GM18858 (cell line): ENCODE measurements around the gene CHP1.
"Not testable (repeated sequence)": the region's sequence is repeated elsewhere in the genome, so short reads cannot be mapped to it uniquely, and the experiment has no call there.

Experiments used
- ATAC-seq: cut with Tn5 transposase; IDR thresholded peaks from one replicate; pipeline ENCODE4 v1.9.1; 2021; ENCODE audit not compliant: unreplicated experiment

CHP1 gene

DNA sequence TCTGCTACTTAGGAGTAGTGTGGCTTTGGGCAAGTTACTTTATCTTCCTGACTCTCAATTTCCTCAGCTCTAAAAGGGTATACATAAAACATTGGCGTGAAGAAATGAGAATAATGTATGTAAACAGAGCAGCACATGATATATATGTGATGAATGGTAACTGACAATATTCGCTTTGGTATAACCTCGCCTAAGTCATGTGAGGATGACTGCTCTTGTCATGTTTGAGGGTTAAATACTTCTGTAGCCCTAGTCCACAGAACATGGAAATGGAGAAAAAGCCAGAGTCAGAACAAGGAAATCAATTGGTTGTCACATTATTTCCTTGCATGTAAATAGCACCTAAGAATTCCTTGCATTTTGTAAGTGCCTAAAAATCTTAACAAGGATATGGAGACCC lies 25.0 kb downstream of the CHP1 start:
- no peak for ATAC-seq

GRCh38 chr15:41256577-41257038 lies 25.5 kb downstream of the CHP1 start:
- no peak for ATAC-seq

DNA sequence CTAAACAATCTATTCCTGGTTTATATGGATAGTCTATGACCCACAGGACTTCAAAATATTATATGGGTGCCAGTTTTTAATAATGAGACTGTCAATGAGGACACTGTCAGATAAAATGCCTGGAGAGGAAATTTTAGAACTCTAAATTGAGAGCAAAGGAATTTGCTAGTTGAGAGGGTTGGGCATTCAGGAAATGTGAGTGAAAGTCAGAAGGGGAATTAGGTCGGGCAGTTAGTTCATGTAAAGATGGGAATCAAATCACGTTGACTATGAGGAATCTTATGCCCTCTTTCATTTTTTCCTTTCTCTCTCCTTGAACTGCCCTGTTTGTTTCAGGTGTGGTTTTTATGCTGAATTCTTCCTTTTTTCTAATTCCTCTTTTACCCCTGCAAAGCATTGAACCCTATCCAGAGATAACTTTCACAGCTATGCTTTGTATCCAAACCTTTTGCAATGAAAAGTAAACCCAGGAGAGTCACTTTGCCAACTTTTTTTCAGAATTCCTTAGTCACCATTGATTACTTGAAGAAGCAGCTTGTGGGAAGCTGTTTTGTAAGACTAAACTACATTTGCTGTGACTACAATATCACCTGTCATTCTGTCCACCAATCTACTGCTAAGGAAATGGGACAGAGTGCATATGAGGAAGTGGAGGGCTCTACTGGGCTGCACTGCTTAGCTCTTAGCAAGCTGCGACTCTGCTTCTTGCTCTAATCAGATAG lies 27.8 kb downstream of the CHP1 start:
- no peak for ATAC-seq

DNA sequence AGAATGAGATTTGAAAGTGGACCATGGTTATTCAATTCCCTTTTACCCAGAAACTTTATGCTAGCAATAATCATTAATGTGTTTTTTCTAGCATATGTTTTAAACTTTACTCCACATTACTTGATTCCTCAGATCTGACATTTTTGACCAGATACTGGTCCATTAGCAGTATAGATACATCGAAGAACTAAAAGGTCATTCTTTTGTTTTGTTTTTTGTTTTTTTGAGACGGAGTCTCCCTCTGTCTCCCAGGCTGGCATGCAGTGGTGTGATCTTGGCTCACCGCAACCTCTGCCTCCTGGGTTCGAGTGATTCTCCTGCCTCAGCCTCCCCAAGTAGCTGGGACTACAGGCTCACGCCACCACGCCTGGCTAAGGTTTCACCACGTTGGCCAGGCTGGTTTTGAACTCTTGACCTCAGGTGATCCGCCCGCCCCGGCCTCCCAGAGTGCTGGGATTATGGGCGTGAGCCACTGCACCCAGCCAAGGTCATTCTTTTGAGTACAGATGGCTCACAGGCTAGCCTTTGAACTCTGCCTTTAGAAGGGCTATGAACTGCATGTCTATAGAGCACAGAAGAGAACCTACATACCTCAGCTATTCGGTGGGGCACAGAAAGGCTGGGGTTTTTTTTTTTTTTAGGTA lies 28.6 kb downstream of the CHP1 start:
- no peak for ATAC-seq

GRCh38 chr15:41260924-41261323 lies 29.9 kb downstream of the CHP1 start:
- not testable (repeated sequence) for ATAC-seq

GRCh38 chr15:41262571-41262970 lies 31.5 kb downstream of the CHP1 start:
- ATAC-seq: no peak

DNA sequence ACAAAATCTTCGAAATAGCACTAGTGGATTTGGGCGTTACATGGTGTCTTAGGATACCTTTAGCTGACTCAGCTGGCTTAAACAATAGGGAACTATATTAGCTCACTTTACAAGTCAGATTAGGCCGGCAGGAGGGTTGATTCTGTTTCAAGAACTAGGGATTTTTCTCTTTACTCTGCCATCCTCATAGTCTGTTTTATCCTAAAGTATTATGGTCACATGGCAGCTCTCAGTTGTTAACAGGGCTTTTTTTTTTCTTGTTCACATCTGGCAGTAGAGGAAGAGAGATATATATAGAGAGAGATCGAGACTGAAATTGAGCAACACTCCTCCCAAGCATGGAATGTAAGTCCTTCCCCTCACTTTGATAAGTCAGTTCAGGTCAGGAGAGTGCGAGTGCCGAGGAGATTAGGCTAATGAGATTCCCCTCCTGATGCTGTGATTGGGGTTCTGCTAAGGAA lies 32.9 kb downstream of the CHP1 start:
- no peak for ATAC-seq

- no peak for ATAC-seq
Measured at GRCh38 chr15:41269887-41270286, 38.8 kb downstream of the CHP1 start.

DNA sequence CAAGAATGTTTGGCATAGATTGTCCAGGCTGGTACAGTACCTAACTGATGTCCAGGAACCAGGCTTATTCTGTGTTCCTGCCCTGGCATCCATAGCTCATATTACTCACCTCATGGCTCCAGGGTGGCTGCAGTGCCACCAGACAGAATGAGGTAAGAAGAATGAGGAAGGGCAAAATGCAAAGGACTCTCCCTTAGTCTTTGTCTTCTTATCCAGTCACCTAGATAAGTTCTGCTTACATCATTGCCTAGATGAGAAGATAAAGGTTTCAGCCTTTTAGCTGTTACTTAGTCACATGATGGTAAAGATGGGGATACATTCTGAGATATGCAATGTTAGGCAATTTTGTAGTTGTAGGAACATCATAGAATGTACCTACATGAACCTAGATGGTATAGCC lies 45.8 kb downstream of the CHP1 start:
- ATAC-seq: no peak

DNA sequence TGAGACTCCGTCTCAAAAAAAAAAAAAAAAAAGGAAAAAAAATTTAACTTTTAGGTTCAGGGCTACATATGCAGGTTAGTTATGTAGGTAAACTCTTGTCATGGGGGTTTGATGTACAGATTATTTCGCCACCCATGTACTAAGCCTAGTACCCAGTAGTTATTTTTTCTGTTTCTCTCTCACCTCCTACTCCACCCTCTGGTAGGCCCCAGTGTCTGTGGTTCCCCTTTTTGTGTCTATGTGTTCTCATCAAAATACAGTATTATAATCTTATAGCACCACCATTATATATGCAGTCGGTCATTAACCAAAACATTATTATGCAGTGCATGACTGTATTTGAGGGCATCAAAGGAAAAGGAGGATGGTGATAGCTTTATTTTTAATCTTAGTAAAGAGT lies 47.3 kb downstream of the CHP1 start:
- no peak for ATAC-seq

DNA sequence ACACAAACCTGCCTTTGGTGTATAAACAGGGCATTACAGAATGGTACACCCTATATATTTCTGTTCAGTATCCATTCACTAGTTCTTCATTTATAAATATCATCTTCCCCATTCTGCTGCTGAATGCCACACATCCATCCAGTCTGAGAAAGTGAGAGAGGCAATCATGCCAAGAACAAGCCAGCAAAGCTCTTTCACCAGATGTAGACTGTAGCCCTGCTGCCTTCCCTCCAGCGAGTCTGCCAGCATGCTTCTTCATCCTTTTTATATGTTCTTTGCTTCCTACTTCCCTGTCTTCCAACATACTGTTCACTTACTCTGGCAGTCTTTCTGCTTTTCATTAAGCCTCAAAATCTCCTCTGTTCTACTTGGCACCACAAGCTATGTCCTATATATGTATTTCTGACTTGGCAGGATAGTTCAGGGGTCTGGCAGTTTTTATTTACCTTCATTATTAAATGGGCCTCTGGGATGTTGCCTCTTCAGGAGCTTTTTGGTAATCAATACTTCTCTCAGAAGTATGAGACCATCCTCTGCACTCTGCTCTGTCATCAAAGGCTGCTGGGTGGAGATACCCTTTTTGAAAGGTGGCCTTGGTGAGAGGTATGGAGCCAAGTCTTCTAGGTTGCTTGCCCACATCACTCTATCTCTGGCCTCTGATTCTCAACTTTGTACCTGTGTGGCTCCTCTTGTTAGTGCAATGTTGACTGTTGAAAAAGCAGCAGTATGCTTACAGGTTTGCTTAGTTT lies 48.6 kb downstream of the CHP1 start:
- ATAC-seq: no peak

DNA sequence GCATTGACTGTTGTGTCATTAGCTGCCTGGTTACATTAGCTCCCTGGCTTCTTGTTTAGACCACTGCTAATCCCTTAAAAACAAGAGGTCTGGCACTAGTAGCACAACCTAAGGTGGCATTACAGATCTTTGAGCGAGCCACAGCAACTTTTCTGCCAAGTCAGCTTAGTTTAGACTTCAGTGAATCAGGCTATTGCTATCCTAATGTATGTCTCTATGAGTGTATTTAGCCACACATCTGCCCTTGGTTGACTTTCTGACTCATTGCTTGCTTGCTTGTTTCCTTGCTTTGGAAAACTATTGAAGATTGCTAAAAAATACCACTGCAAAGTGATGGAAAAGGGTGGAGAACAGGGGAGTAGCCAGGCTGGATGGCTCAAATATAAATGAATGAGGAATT lies 50.2 kb downstream of the CHP1 start:
- ATAC-seq: no peak

DNA sequence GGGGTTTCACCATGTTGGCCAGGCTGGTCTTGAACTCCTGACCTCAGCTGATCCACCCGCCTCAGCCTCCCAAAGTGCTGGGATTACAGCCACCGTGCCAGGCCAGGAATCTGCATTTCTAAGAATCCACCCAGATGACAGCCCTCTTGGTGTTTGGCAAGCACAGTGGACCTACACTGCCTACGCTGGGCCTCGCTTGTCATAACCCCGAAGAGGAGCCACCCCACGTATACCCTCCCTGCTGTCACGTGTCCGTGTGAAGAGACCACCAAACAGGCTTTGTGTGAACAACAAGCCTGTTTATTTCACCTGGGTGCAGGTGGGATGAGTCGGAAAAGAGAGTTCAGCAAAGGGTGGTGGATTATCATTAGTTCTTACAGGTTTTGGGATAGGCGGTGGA lies 51.4 kb downstream of the CHP1 start:
- ATAC-seq: not testable (repeated sequence)

GRCh38 chr15:41282980-41283652 lies 52.0 kb downstream of the CHP1 start:
- ATAC-seq: not testable (repeated sequence)

DNA sequence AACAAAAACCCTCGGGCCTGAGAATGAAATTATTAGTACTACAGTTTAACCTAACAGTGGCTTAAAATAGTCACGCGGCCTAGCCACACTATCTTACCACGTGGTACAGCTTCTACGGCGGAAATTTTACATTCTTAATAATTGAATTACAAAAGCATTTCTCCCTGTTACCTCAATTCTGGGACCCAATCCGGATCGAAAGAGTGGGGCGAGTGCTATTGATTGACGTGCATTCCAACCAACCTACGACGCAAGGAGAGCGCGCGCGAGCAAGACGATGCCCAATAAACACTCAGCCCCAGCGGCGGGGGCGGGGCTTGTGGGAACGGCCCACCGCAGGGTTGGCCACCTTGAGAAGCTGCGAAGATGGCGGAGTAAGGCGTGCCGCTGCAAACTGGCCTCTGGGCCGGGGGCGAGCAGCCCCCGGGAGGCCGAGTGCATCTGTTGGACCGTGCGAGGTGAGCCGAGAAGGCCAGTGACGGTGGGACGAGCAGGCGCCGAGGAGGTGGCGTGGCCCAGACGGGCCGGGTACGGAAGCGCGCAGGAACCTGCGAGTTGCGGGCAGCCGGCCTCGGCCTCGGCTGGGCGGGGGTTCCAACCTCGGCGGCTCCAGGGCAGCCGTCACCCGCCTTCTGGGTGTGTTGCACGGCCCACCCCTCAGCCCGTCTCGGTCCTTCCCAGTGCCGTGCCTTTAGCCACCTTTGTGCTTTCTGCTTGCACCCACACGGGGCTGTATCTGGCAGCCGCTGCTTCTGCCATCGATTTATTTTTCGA lies 52.8 kb downstream of the CHP1 start:
- ATAC-seq: peak; percentile 88

GRCh38 chr15:41284427-41285177 lies 53.5 kb downstream of the CHP1 start:
- no peak for ATAC-seq

GRCh38 chr15:41285285-41285684 lies 54.2 kb downstream of the CHP1 start:
- ATAC-seq: no peak

GRCh38 chr15:41286665-41287333 lies 55.7 kb downstream of the CHP1 start:
- no peak for ATAC-seq

DNA sequence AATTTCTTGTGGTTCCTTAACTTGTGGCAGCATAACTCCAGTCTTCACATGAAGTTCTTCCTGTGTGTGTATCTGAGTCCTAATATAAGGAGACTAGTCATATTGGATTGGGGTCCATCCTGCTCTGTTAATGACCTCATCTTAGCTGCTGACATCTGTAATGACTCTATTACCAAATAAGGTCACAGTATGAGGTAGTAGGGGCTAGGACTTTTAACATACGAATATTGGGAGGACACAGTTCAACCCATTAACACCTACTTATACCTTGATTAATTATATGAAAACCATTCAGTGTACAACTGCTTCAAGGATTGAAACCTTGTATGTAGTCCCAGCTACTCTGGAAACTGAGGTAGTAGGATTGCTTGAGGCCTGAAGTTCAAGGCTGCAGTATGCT lies 57.4 kb downstream of the CHP1 start:
- ATAC-seq: no peak
